ENCODE measurements around the gene COX7A2L.

The COX7A2L gene

DNA sequence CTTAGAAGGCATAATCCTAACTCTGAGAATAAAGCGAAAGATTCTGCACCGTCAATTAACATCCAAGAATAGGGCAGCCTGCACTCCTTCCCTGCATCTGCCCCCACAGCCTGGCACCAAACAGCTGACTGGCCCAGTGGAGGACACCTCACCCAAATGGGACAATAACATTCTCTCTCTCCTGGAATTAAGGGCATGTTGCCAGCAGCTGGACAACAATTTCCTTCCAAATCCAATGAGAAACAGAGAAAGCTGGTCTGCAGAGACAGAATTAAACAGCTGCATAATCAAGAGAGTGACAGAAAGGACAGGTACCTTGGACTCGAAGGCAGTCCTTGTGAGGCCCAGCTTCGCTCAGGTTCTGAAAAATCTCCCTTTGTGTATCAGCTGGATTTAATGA is 15.0 kb downstream of the COX7A2L start:
- peaks cover 9% of the 10 kb centered on the region for H3K4me1 ChIP-seq (ENCODE audit: control insufficient read depth, insufficient read depth, low read length)
- H3K27me3 ChIP-seq (ENCODE audit: control insufficient read depth, insufficient read depth, low read length): no peaks in the 10 kb centered on the region
- H3K9ac ChIP-seq (ENCODE audit: low read length): no peak overlapping the region
- H3K36me3 ChIP-seq (ENCODE audit: control insufficient read depth, insufficient read depth, low read length): no peaks in the 10 kb centered on the region
- H3K4me3 ChIP-seq (ENCODE audit: low read length): no peak overlapping the region
- no peaks in the 10 kb centered on the region for H3K9me3 ChIP-seq (ENCODE audit: control insufficient read depth, low read length)

- Histone ChIP-seq H3K4me3 (ENCODE audit: low read length) (no peak overlapping the region), H3K27me3 (ENCODE audit: control insufficient read depth, insufficient read depth, low read length) (no peaks in the 10 kb centered on the region), H3K9me3 (ENCODE audit: control insufficient read depth, low read length) (no peaks in the 10 kb centered on the region), H3K36me3 (ENCODE audit: control insufficient read depth, insufficient read depth, low read length) (no peaks in the 10 kb centered on the region), H3K9ac (ENCODE audit: low read length) (no peak overlapping the region), H3K4me1 (ENCODE audit: control insufficient read depth, insufficient read depth, low read length) (peaks cover 9% of the 10 kb centered on the region)
Measured at GRCh38 chr2:42342795-42343241, 18.2 kb downstream of the COX7A2L start.

GRCh38 chr2:42342061-42342794 is 18.8 kb downstream of the COX7A2L start:
- Histone ChIP-seq H3K9me3 (ENCODE audit: control insufficient read depth, low read length) (no peaks in the 10 kb centered on the region), H3K36me3 (ENCODE audit: control insufficient read depth, insufficient read depth, low read length) (no peaks in the 10 kb centered on the region), H3K9ac (ENCODE audit: low read length) (no peak overlapping the region), H3K27me3 (ENCODE audit: control insufficient read depth, insufficient read depth, low read length) (no peaks in the 10 kb centered on the region), H3K4me1 (ENCODE audit: control insufficient read depth, insufficient read depth, low read length) (peaks cover 9% of the 10 kb centered on the region), H3K4me3 (ENCODE audit: low read length) (no peak overlapping the region)

GRCh38 chr2:42340938-42341636 is 19.9 kb downstream of the COX7A2L start:
- Histone ChIP-seq H3K4me1 (ENCODE audit: control insufficient read depth, insufficient read depth, low read length) (peaks cover 9% of the 10 kb centered on the region), H3K9me3 (ENCODE audit: control insufficient read depth, low read length) (no peaks in the 10 kb centered on the region), H3K27me3 (ENCODE audit: control insufficient read depth, insufficient read depth, low read length) (no peaks in the 10 kb centered on the region), H3K36me3 (ENCODE audit: control insufficient read depth, insufficient read depth, low read length) (no peaks in the 10 kb centered on the region), H3K4me3 (ENCODE audit: low read length) (no peak overlapping the region), H3K9ac (ENCODE audit: low read length) (no peak overlapping the region)

- Histone ChIP-seq H3K4me3 (ENCODE audit: low read length) (no peak overlapping the region), H3K9me3 (ENCODE audit: control insufficient read depth, low read length) (no peaks in the 10 kb centered on the region), H3K9ac (ENCODE audit: low read length) (no peak overlapping the region), H3K4me1 (ENCODE audit: control insufficient read depth, insufficient read depth, low read length) (peaks cover 9% of the 10 kb centered on the region), H3K27me3 (ENCODE audit: control insufficient read depth, insufficient read depth, low read length) (no peaks in the 10 kb centered on the region), H3K36me3 (ENCODE audit: control insufficient read depth, insufficient read depth, low read length) (no peaks in the 10 kb centered on the region)
Measured at GRCh38 chr2:42340045-42340937, 20.7 kb downstream of the COX7A2L start.

- Histone ChIP-seq H3K9me3 (ENCODE audit: control insufficient read depth, low read length) (no peaks in the 10 kb centered on the region), H3K9ac (ENCODE audit: low read length) (no peak overlapping the region), H3K27me3 (ENCODE audit: control insufficient read depth, insufficient read depth, low read length) (no peaks in the 10 kb centered on the region), H3K36me3 (ENCODE audit: control insufficient read depth, insufficient read depth, low read length) (no peaks in the 10 kb centered on the region), H3K4me3 (ENCODE audit: low read length) (no peak overlapping the region), H3K4me1 (ENCODE audit: control insufficient read depth, insufficient read depth, low read length) (peaks cover 9% of the 10 kb centered on the region)
Measured at GRCh38 chr2:42339191-42339912, 21.7 kb downstream of the COX7A2L start.

DNA sequence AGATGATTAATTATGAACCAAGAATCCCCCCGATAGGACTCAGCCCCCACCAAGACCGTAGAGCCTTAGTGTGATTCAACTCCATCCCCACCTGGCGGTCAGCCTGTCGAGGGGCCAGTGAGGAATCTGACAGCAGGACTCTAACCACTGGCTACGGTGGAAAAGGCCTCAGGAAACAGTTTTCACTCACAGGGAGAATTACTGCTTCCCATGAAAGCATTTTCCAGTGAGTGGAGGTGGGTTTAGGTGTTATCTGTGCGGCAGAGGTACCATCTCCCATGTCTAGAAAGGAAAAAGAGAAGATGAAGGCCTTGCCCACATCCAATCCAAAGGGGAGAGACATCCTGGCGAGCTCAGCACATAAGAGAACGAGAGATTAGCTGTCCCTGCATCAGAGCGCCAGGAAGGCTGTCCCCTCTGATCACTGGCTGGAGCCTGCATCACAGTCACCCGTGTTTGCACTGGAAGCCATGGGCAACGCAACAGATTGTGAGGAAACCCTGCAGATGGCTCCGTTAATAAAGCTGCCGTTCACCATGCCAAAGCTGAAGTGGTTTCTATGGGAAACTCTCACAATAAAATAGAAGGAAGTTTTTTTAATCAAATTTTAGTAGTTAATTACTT is 22.3 kb downstream of the COX7A2L start:
- Histone ChIP-seq H3K27me3 (ENCODE audit: control insufficient read depth, insufficient read depth, low read length) (no peaks in the 10 kb centered on the region), H3K4me3 (ENCODE audit: low read length) (no peak overlapping the region), H3K9ac (ENCODE audit: low read length) (no peak overlapping the region), H3K9me3 (ENCODE audit: control insufficient read depth, low read length) (no peaks in the 10 kb centered on the region), H3K36me3 (ENCODE audit: control insufficient read depth, insufficient read depth, low read length) (no peaks in the 10 kb centered on the region), H3K4me1 (ENCODE audit: control insufficient read depth, insufficient read depth, low read length) (peaks cover 9% of the 10 kb centered on the region)

- Histone ChIP-seq H3K36me3 (ENCODE audit: control insufficient read depth, insufficient read depth, low read length) (no peaks in the 10 kb centered on the region), H3K4me1 (ENCODE audit: control insufficient read depth, insufficient read depth, low read length) (peaks cover 9% of the 10 kb centered on the region), H3K9ac (ENCODE audit: low read length) (no peak overlapping the region), H3K9me3 (ENCODE audit: control insufficient read depth, low read length) (no peaks in the 10 kb centered on the region), H3K27me3 (ENCODE audit: control insufficient read depth, insufficient read depth, low read length) (no peaks in the 10 kb centered on the region), H3K4me3 (ENCODE audit: low read length) (no peak overlapping the region)
Measured at GRCh38 chr2:42337846-42338566, 23.0 kb downstream of the COX7A2L start.

DNA sequence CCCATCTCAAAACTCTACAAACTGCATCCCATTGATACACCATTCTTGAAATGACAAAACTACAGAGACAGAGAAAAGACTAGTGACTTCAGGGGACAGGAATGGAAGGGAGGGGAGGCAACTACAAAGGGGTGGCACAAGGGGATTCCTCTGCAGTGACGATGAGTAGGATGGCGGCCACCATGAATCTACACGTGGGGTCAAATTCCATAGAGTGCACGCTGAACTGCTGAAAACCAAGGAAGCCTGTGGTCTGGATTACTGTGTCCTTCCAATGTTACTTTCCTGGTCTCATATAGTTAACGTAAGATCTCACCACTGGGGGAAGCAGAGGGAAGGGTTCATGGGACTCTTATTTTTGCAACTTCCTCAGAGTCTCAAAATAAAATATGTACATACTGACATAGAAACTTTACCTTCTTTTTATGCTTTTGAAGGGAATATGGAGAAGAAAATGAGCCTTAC is 23.6 kb downstream of the COX7A2L start:
- Histone ChIP-seq H3K9ac (ENCODE audit: low read length) (no peak overlapping the region), H3K4me1 (ENCODE audit: control insufficient read depth, insufficient read depth, low read length) (peaks cover 2% of the 10 kb centered on the region), H3K36me3 (ENCODE audit: control insufficient read depth, insufficient read depth, low read length) (no peaks in the 10 kb centered on the region), H3K27me3 (ENCODE audit: control insufficient read depth, insufficient read depth, low read length) (no peaks in the 10 kb centered on the region), H3K4me3 (ENCODE audit: low read length) (no peak overlapping the region), H3K9me3 (ENCODE audit: control insufficient read depth, low read length) (no peaks in the 10 kb centered on the region)

DNA sequence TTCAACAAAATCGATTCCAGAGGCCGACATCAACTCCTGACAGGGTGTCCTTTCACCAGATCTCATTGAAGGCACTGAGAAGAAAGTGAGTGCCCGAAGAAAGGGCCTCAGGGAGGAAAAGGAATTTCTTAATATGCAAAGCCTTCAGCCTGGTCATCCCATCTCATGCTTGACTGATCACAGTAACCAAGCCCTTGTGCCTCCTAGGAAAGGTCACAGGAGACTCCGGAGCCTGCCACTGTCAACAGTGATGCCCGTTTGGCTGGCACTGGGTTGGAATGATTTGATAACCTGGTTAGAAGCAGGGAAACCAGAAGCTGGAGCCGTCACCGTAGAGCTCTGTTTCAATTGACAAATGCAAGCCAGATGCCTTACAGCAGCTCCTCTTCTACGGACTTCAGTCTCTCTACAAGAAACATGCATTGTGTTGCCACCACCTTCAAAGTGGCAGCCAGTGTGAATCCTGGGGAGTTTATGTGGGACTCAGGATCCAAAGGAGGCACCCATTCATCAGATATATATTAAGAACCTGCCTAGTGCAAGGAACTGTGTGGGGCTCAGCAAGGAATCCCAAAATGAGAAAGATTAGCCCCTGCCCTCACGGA is 24.6 kb downstream of the COX7A2L start:
- no peak overlapping the region for H3K4me3 ChIP-seq (ENCODE audit: low read length)
- H3K4me1 ChIP-seq (ENCODE audit: control insufficient read depth, insufficient read depth, low read length): no peaks in the 10 kb centered on the region
- no peaks in the 10 kb centered on the region for H3K27me3 ChIP-seq (ENCODE audit: control insufficient read depth, insufficient read depth, low read length)
- H3K9ac ChIP-seq (ENCODE audit: low read length): no peak overlapping the region
- no peaks in the 10 kb centered on the region for H3K9me3 ChIP-seq (ENCODE audit: control insufficient read depth, low read length)
- H3K36me3 ChIP-seq (ENCODE audit: control insufficient read depth, insufficient read depth, low read length): no peaks in the 10 kb centered on the region

Measured in mucosa of stomach (tissue), 1 donor.